ENCODE data around the gene FBXW2.

DNA sequence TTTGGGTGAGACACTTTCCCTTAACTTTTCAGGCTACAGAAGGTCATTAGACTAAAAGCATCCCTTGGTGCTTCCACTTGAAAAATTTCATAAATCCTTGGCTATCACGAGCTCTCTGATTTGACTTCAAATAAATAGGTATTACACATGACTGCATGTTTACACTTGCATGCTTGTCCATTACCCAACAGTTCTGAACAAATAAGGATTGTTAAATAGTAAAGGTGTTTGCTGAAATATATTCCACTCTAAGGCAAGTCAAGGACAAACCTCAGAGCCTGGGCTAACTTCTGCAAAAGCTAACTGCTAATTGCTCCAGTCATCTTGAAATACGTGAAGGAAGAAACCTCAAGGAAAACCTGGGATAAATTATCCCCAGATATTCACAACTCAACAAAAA is 14.5 kb downstream of the FBXW2 start:
- TF ChIP-seq ZNF274 (IDR thresholded peaks at IDR 0.05; ENCODE audit: low read depth, low read length): no peak
- TF ChIP-seq SUZ12 (IDR thresholded peaks at IDR 0.05; ENCODE audit: extremely low read depth, insufficient read depth, insufficient read length): no peak
- TF ChIP-seq YY1 (IDR thresholded peaks at IDR 0.05; ENCODE audit: insufficient read depth, insufficient read length): no peak
